CD4-positive, CD25-positive, alpha-beta regulatory T cell (primary cell): ENCODE results near the gene MOB4. TPM values are rescaled to one million over a fixed set of nuclear protein-coding genes. Genes with fewer than 3 reads are reported as not detected.

Source experiments
- ATAC-seq, 2 donors: fragments of 150-1000 bp; cut with Tn5 transposase; one replicate each; pipeline ENCODE4 v1.10.0; 2021; ENCODE audit warnings: low read depth in 2 of 2, moderate number of reproducible peaks in 2 of 2, moderate library complexity in 1 of 2
- DNase-seq, 3 donors: peaks; one replicate each; pipeline versions ENCODE4 v3.0.0 to v3.0.0-alpha.2; 2012 to 2022; ENCODE audit warnings: mixed read lengths in 1 of 3
- H3K27ac ChIP-seq: one replicate; pipeline ENCODE4 v1.7.0; 2013; ENCODE audit warnings: mild to moderate bottlenecking, low read length; ENCODE audit not compliant: insufficient read depth, poor library complexity, severe bottlenecking
- H3K27me3 ChIP-seq: one replicate; pipeline ENCODE4 v1.7.0; 2013; ENCODE audit warnings: low read length; ENCODE audit not compliant: control insufficient read depth, insufficient read depth
- H3K36me3 ChIP-seq: one replicate; pipeline ENCODE4 v1.7.0; 2013; ENCODE audit warnings: mild to moderate bottlenecking, low read length, moderate library complexity; ENCODE audit not compliant: control insufficient read depth, insufficient read depth
- H3K4me1 ChIP-seq: 2 replicates; pipeline ENCODE4 v1.7.0; 2013; ENCODE audit warnings: mild to moderate bottlenecking, low read length; ENCODE audit not compliant: insufficient read depth, control insufficient read depth, poor library complexity, severe bottlenecking
- H3K4me3 ChIP-seq: one replicate; pipeline ENCODE4 v1.7.0; 2013; ENCODE audit warnings: low read depth, mild to moderate bottlenecking, low read length, moderate library complexity
- H3K9me3 ChIP-seq, 2 experiments: 1 replicate in 1 of 2; 2 replicates in 1 of 2; pipeline ENCODE4 v1.7.0; 2013; ENCODE audit warnings: low read length in 2 of 2, mild to moderate bottlenecking in 1 of 2, moderate library complexity in 1 of 2; ENCODE audit not compliant: control insufficient read depth in 2 of 2
- H3K27ac Mint-ChIP-seq, 3 donors: one replicate each; pipeline ENCODE4 v1.8.0; 2020 to 2022; ENCODE audit warnings: mild to moderate bottlenecking in 3 of 3, mixed read lengths in 3 of 3, moderate library complexity in 2 of 3
- H3K27me3 Mint-ChIP-seq: one replicate; pipeline ENCODE4 v1.8.0; 2022; ENCODE audit warnings: mild to moderate bottlenecking, mixed read lengths
- H3K36me3 Mint-ChIP-seq: one replicate; pipeline ENCODE4 v1.8.0; 2020; ENCODE audit warnings: mixed read lengths
- H3K4me1 Mint-ChIP-seq, 4 donors: one replicate each; pipeline ENCODE4 v1.8.0; 2020 to 2022; ENCODE audit warnings: mixed read lengths in 4 of 4, mild to moderate bottlenecking in 1 of 4
- H3K4me3 Mint-ChIP-seq, 4 donors: one replicate each; pipeline ENCODE4 v1.8.0; 2020 to 2022; ENCODE audit warnings: mild to moderate bottlenecking in 4 of 4, mixed read lengths in 4 of 4, moderate library complexity in 3 of 4
- H3K9me3 Mint-ChIP-seq, 7 donors: one replicate each; pipeline ENCODE4 v1.8.0; 2020 to 2022; ENCODE audit warnings: mixed read lengths in 7 of 7, mild to moderate bottlenecking in 3 of 7, moderate library complexity in 2 of 7
- polyA plus RNA-seq, 4 donors: library from polyadenylated mRNA; unstranded; fragments of 300-500 nt; fragmentation: Illumina TruSeq; gene quantifications; one replicate each; pipeline ENCODE4 v1.2.3, GENCODE V29; 2021
- total RNA-seq: library from RNA; stranded (reverse); gene quantifications from one replicate; pipeline ENCODE4 v1.2.3, GENCODE V29; 2022

The MOB4 gene
- total and polyA plus RNA-seq, 5 donors from 2014 or later, result 22.7 to 36.0 (median 25.8) TPM

- no peak for ATAC-seq
- Mint-ChIP-seq H3K27me3 (peaks cover 7% of the 10 kb centered on the region), H3K9me3 (no peaks in the 10 kb centered on the region), H3K4me1 (peaks cover 22 to 57% (median 41%) of the 10 kb centered on the region in 4 donors), H3K36me3 (peaks cover 26% of the 10 kb centered on the region), H3K27ac (peak overlapping the region; percentile 11 to 94 (median 14)), H3K4me3 (peak overlapping the region in 1 of 4 donors; percentile 96)
- Histone ChIP-seq H3K9me3 (no peaks in the 10 kb centered on the region), H3K27ac (no peak overlapping the region), H3K4me1 (peaks cover 32% of the 10 kb centered on the region), H3K36me3 (peaks cover 58% of the 10 kb centered on the region), H3K4me3 (peak overlapping the region; percentile 89), H3K27me3 (no peaks in the 10 kb centered on the region)
- no peak for DNase-seq
These were observed 20.3 kb upstream of the MOB4 start for GRCh38 chr2:197495433-197496134.

DNA sequence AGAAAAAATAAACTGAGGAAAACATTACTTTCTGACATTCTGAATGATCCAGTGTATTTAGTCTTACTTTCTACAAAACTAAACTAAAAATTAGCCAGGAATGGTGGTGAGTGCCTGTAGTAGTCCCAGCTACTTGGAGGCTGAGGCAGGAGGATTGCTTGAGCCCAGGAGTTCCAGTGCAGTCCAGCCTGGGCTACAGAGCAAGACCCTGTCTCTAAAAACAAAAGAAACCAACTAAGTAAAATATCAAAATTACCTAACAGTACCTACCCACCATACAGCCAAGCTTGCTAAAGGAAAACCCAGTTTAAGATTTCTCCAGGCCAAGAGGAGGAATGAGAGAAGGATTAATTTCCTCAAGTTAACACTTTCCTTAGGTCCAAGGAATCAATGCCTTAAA, 19.2 kb upstream of the MOB4 start:
- no peak for ATAC-seq
- H3K4me1 Mint-ChIP-seq, result peaks cover 28 to 65% (median 44%) of the 10 kb centered on the region in 4 donors
- H3K9me3 ChIP-seq, result no peaks in the 10 kb centered on the region
- H3K27ac Mint-ChIP-seq, result peak overlapping the region in 2 of 3 donors; percentile 94 to 98
- H3K4me3 Mint-ChIP-seq, result peak overlapping the region; percentile 55 to 98 (median 94)
- H3K36me3 ChIP-seq, result peaks cover 49% of the 10 kb centered on the region
- no peak for DNase-seq
- peaks cover 23% of the 10 kb centered on the region for H3K36me3 Mint-ChIP-seq
- no peaks in the 10 kb centered on the region for H3K9me3 Mint-ChIP-seq
- no peaks in the 10 kb centered on the region for H3K27me3 ChIP-seq
- H3K27ac ChIP-seq, result peak overlapping the region; percentile 52
- peaks cover 7% of the 10 kb centered on the region for H3K27me3 Mint-ChIP-seq
- peak overlapping the region; percentile 89 for H3K4me3 ChIP-seq
- H3K4me1 ChIP-seq, result peaks cover 43% of the 10 kb centered on the region

GRCh38 chr2:197497326-197497725, 18.5 kb upstream of the MOB4 start:
- peaks cover 25% of the 10 kb centered on the region for H3K36me3 Mint-ChIP-seq
- H3K27ac ChIP-seq, result peak overlapping the region; percentile 98

GRCh38 chr2:197498235-197498936, 17.5 kb upstream of the MOB4 start:
- peak overlapping the region; percentile 93 to 98 (median 95) for H3K4me3 Mint-ChIP-seq
- no peaks in the 10 kb centered on the region for H3K9me3 ChIP-seq
- H3K27ac ChIP-seq, result peak overlapping the region; percentile 98
- H3K27ac Mint-ChIP-seq, result peak overlapping the region; percentile 78 to 98 (median 94)
- H3K36me3 Mint-ChIP-seq, result peaks cover 20% of the 10 kb centered on the region
- peak overlapping the region; percentile 89 for H3K4me3 ChIP-seq
- no peaks in the 10 kb centered on the region for H3K9me3 Mint-ChIP-seq
- H3K27me3 Mint-ChIP-seq, result peaks cover 7% of the 10 kb centered on the region
- DNase-seq (peak in 1 of 3 donors; percentile 9), ATAC-seq (no peak)
- H3K27me3 ChIP-seq, result no peaks in the 10 kb centered on the region
- H3K36me3 ChIP-seq, result peaks cover 35% of the 10 kb centered on the region
- peaks cover 38 to 73% (median 51%) of the 10 kb centered on the region in 4 donors for H3K4me1 Mint-ChIP-seq
- H3K4me1 ChIP-seq, result peaks cover 57% of the 10 kb centered on the region

More at GRCh38 chr2:197497326-197497725, 18.5 kb upstream of the MOB4 start:
- Histone ChIP-seq H3K4me3 (peak overlapping the region; percentile 89), H3K27me3 (no peaks in the 10 kb centered on the region), H3K9me3 (no peaks in the 10 kb centered on the region), H3K4me1 (peaks cover 50% of the 10 kb centered on the region), H3K36me3 (peaks cover 43% of the 10 kb centered on the region)
- peak overlapping the region; percentile 78 to 98 (median 94) for H3K27ac Mint-ChIP-seq
- peaks cover 32 to 70% (median 49%) of the 10 kb centered on the region in 4 donors for H3K4me1 Mint-ChIP-seq
- peaks cover 7% of the 10 kb centered on the region for H3K27me3 Mint-ChIP-seq
- H3K4me3 Mint-ChIP-seq, result peak overlapping the region; percentile 93 to 98 (median 95)
- no peaks in the 10 kb centered on the region for H3K9me3 Mint-ChIP-seq
- no peak for DNase-seq
- ATAC-seq, result no peak

- Histone ChIP-seq H3K36me3 (peaks cover 34% of the 10 kb centered on the region), H3K27me3 (no peaks in the 10 kb centered on the region), H3K4me1 (peaks cover 57% of the 10 kb centered on the region), H3K4me3 (peak overlapping the region; percentile 89), H3K9me3 (no peaks in the 10 kb centered on the region), H3K27ac (peak overlapping the region; percentile 98)
- H3K27ac Mint-ChIP-seq, result peak overlapping the region; percentile 78 to 98 (median 94)
- DNase-seq, result peak; percentile 39 to 71 (median 44)
- H3K9me3 Mint-ChIP-seq, result no peaks in the 10 kb centered on the region
- H3K27me3 Mint-ChIP-seq, result peaks cover 7% of the 10 kb centered on the region
- H3K4me3 Mint-ChIP-seq, result peak overlapping the region; percentile 93 to 98 (median 95)
- ATAC-seq, result no peak
- peaks cover 38 to 78% (median 51%) of the 10 kb centered on the region in 4 donors for H3K4me1 Mint-ChIP-seq
- peaks cover 21% of the 10 kb centered on the region for H3K36me3 Mint-ChIP-seq
These were observed 16.8 kb upstream of the MOB4 start for GRCh38 chr2:197498937-197499593.

GRCh38 chr2:197499594-197500502, 16.0 kb upstream of the MOB4 start, which contains the start of the genes HSPD1 and HSPE1:
TSS of gene HSPD1 (minus strand) at chr2:197499840. CDS start at chr2:197498848, 992 bp downstream.
TSS of gene HSPE1 (plus strand) at chr2:197500379. CDS start at chr2:197500437, 58 bp downstream.
- Mint-ChIP-seq H3K9me3 (no peaks in the 10 kb centered on the region), H3K4me3 (peak within 1 kb of the TSS; percentile 93 to 98 (median 95)), H3K27ac (peak within 1 kb of the TSS; percentile 94 to 98 (median 98)), H3K36me3 (peaks cover 21% of the 10 kb centered on the region), H3K27me3 (peaks cover 7% of the 10 kb centered on the region), H3K4me1 (peaks cover 38 to 75% (median 47%) of the 10 kb centered on the region in 4 donors)
- Histone ChIP-seq H3K27ac (peak within 1 kb of the TSS; percentile 98), H3K4me1 (peaks cover 57% of the 10 kb centered on the region), H3K9me3 (no peaks in the 10 kb centered on the region), H3K27me3 (no peaks in the 10 kb centered on the region), H3K4me3 (peak within 1 kb of the TSS; percentile 98), H3K36me3 (peaks cover 36% of the 10 kb centered on the region)
- ATAC-seq, result peak; percentile 86 to 87
- DNase-seq, result peak; percentile 97 to 99 (median 97)
